ENCODE measurements around the gene TMC1.

The TMC1 gene

DNA sequence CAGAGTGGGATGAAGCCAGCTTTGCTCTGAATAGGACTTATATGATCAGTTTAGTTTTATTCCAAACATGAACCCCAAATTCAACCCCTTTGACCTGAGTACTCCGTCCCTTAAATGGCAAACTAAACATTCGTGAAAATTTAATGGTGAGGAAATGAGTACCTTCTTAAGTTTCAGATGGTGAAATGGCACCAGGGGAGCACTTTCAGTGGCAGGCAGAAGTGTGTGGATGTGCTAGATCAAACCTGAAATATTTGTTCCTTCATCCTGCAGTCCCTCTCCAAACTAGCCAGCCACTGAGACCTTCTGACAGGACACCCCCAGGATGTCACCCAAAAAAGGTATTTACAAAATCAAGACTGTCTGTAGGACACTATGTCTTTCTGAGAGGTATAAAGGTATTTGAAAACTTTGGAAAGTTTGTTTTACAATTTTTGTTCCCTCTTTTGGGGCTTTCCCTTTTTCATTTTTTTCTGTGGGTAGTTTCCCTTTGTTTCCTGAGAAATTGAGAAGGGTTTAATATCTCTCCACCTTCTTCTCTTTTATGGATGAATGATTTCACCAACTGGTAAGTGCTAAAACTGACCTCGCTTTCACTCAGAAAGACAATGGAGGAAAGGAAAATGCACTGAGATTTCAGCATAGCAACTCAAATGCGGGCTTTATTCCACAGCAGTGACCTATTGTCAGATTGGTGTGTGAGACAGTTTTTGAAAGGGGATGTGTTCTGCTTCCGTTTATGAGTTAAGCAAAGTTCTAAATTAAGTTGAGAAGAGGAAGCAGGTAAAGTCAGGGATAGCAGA, 127.1 kb downstream of the TMC1 start:
- no peaks in the 10 kb centered on the region for H4K20me1 ChIP-seq (ENCODE audit: control insufficient read depth, insufficient read depth, low read depth, low read length)
- H3K9me2 ChIP-seq (replicated peaks; ENCODE audit: control insufficient read depth, low read length) = no peaks in the 10 kb centered on the region
- no peak overlapping the region for H3K4me2 ChIP-seq (ENCODE audit: low read length)
- H3F3A ChIP-seq (ENCODE audit: control insufficient read depth, insufficient read depth) = no peaks in the 10 kb centered on the region
- no peak overlapping the region for H3K27ac ChIP-seq (ENCODE audit: low read depth, low read length)
- H3K27me3 ChIP-seq (ENCODE audit: control insufficient read depth, low read length) = no peaks in the 10 kb centered on the region
- no peak for TF ChIP-seq EZH2phosphoT487 (IDR thresholded peaks at IDR 0.05; ENCODE audit: borderline replicate concordance, low read length)
- TF ChIP-seq, protein P1, sequence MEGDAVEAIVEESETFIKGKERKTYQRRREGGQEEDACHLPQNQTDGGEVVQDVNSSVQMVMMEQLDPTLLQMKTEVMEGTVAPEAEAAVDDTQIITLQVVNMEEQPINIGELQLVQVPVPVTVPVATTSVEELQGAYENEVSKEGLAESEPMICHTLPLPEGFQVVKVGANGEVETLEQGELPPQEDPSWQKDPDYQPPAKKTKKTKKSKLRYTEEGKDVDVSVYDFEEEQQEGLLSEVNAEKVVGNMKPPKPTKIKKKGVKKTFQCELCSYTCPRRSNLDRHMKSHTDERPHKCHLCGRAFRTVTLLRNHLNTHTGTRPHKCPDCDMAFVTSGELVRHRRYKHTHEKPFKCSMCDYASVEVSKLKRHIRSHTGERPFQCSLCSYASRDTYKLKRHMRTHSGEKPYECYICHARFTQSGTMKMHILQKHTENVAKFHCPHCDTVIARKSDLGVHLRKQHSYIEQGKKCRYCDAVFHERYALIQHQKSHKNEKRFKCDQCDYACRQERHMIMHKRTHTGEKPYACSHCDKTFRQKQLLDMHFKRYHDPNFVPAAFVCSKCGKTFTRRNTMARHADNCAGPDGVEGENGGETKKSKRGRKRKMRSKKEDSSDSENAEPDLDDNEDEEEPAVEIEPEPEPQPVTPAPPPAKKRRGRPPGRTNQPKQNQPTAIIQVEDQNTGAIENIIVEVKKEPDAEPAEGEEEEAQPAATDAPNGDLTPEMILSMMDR (IDR thresholded peaks at IDR 0.05; ENCODE audit: low read depth, low read length, poor library complexity, severe bottlenecking) = no peak
- H3K79me2 ChIP-seq (ENCODE audit: control insufficient read depth, low read length) = no peaks in the 10 kb centered on the region
- H3K9me3 ChIP-seq (ENCODE audit: control insufficient read depth, insufficient read depth, low read length) = no peaks in the 10 kb centered on the region
- H3K4me3 ChIP-seq (ENCODE audit: low read length) = no peak overlapping the region
- no peaks in the 10 kb centered on the region for H3K4me1 ChIP-seq (ENCODE audit: control insufficient read depth, low read length)
- no peaks in the 10 kb centered on the region for H3K36me3 ChIP-seq (ENCODE audit: control insufficient read depth, low read length)

DNA sequence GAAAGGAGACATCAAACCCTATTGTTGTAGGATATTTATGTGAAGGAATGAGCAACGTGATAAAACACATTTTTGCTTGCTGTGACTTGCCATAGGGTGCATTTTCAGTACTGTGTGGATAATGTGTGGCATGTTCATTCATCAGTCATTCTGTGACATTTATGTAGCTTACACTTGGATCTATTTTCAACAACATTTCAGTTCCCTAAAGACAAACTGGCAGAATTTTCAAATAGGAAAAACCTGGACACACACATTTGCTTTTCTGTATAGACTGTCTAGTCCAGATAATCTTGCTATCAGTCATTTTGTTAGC, 127.7 kb downstream of the TMC1 start:
- Histone ChIP-seq H3K4me1 (ENCODE audit: control insufficient read depth, low read length) (no peaks in the 10 kb centered on the region), H4K20me1 (ENCODE audit: control insufficient read depth, insufficient read depth, low read depth, low read length) (no peaks in the 10 kb centered on the region), H3K9me2 (replicated peaks; ENCODE audit: control insufficient read depth, low read length) (no peaks in the 10 kb centered on the region), H3K4me3 (ENCODE audit: low read length) (no peak overlapping the region), H3K27ac (ENCODE audit: low read depth, low read length) (no peak overlapping the region), H3K79me2 (ENCODE audit: control insufficient read depth, low read length) (no peaks in the 10 kb centered on the region), H3F3A (ENCODE audit: control insufficient read depth, insufficient read depth) (no peaks in the 10 kb centered on the region), H3K4me2 (ENCODE audit: low read length) (no peak overlapping the region), H3K27me3 (ENCODE audit: control insufficient read depth, low read length) (no peaks in the 10 kb centered on the region), H3K36me3 (ENCODE audit: control insufficient read depth, low read length) (no peaks in the 10 kb centered on the region), H3K9me3 (ENCODE audit: control insufficient read depth, insufficient read depth, low read length) (no peaks in the 10 kb centered on the region)
- TF ChIP-seq, protein P1 (IDR thresholded peaks at IDR 0.05; ENCODE audit: low read depth, low read length, poor library complexity, severe bottlenecking) = no peak
- no peak for TF ChIP-seq EZH2phosphoT487 (IDR thresholded peaks at IDR 0.05; ENCODE audit: borderline replicate concordance, low read length)

DNA sequence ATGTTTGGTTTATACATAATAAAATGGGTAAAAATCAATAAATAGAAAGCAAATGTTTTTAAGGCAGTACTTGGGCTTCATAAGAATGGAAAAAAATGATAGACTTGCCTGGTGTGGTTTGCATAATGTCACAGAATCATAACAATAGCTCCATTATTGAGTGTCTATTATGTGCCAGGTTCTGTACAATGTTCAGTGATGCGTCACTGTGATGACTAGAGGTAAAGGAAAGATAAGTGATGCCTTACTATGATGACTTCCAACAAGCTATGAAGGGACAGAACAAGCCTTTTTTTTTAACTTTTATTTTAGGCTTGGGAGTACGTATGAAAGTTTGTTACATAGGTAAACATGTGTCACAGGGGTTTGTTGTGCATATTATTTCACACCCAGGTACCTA, 128.8 kb downstream of the TMC1 start:
- TF ChIP-seq, protein P1 (IDR thresholded peaks at IDR 0.05; ENCODE audit: low read depth, low read length, poor library complexity, severe bottlenecking) = no peak
- TF ChIP-seq EZH2phosphoT487 (IDR thresholded peaks at IDR 0.05; ENCODE audit: borderline replicate concordance, low read length) = no peak
- Histone ChIP-seq H3K9me2 (replicated peaks; ENCODE audit: control insufficient read depth, low read length) (no peaks in the 10 kb centered on the region), H3K4me3 (ENCODE audit: low read length) (no peak overlapping the region), H3K27ac (ENCODE audit: low read depth, low read length) (no peak overlapping the region), H3K4me2 (ENCODE audit: low read length) (no peak overlapping the region), H3K79me2 (ENCODE audit: control insufficient read depth, low read length) (no peaks in the 10 kb centered on the region), H3F3A (ENCODE audit: control insufficient read depth, insufficient read depth) (no peaks in the 10 kb centered on the region), H3K4me1 (ENCODE audit: control insufficient read depth, low read length) (no peaks in the 10 kb centered on the region), H3K9me3 (ENCODE audit: control insufficient read depth, insufficient read depth, low read length) (no peaks in the 10 kb centered on the region), H4K20me1 (ENCODE audit: control insufficient read depth, insufficient read depth, low read depth, low read length) (no peaks in the 10 kb centered on the region), H3K27me3 (ENCODE audit: control insufficient read depth, low read length) (no peaks in the 10 kb centered on the region), H3K36me3 (ENCODE audit: control insufficient read depth, low read length) (no peaks in the 10 kb centered on the region)
